Measurements from ENCODE around the gene BTD. TPM values are rescaled to one million over a fixed set of nuclear protein-coding genes. Genes with fewer than 3 reads are reported as not detected.

Gene BTD
- total and polyA plus RNA-seq, 2 donors (not counting 3 experiments of a cell fraction or from before 2014, with no cell fraction given), result 20.3 to 32.2 TPM

DNA sequence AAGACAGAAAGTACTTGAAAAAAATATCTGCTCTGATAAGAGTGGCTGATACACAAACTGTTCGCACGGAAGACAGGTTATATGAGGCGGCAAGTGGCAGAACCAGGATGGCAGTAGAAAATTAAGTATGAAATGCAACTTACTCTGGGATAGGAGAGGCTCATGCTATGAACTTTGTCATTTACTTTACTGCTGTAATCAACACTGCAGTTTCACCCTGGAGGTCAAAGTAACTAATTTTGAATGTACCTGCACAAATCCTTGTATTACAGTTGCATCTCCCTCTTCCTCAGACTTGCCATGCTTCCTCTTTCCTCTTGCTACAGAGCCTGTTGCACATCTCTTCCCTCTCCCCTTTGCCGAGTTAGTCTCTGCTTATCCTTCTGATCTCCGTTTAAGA, 39.0 kb upstream of the BTD start:
- Histone ChIP-seq H3K9me1 (replicated peaks; ENCODE audit: control insufficient read depth, extremely low read depth, insufficient read depth, low read length) (no peaks in the 10 kb centered on the region), H3K36me3 (ENCODE audit: control insufficient read depth in 2 of 2, extremely low read depth in 1 of 2, insufficient read depth in 2 of 2, low read length in 2 of 2) (peaks cover 14 to 19% of the 10 kb centered on the region in 2 experiments), H3K4me2 (ENCODE audit: insufficient read depth, low read length) (no peak overlapping the region), H3K4me1 (ENCODE audit: control insufficient read depth, extremely low read depth, insufficient read depth, low read length) (no peaks in the 10 kb centered on the region), H2AFZ (ENCODE audit: low read depth, low read length) (no peak overlapping the region), H3K27me3 (ENCODE audit: control insufficient read depth in 2 of 2, insufficient read depth in 2 of 2, low read length in 2 of 2) (no peaks in the 10 kb centered on the region), H3K79me2 (ENCODE audit: control insufficient read depth, insufficient read depth, low read length) (no peaks in the 10 kb centered on the region), H3K27ac (ENCODE audit: insufficient read depth, low read depth, low read length) (no peak overlapping the region), H3K9me3 (replicated peaks; ENCODE audit: control insufficient read depth, insufficient read depth, low read length) (no peaks in the 10 kb centered on the region), H4K20me1 (replicated peaks; ENCODE audit: control insufficient read depth, extremely low read depth, insufficient read depth, low read length) (no peaks in the 10 kb centered on the region), H3K9ac (replicated peaks; ENCODE audit: extremely low read depth, insufficient read depth, low read length) (no peak overlapping the region), H3K4me3 (replicated peaks in 1 of 3; ENCODE audit: insufficient read depth in 1 of 3, low read depth in 1 of 3, low read length in 3 of 3) (no peak overlapping the region)
- BruUV-seq (replicated peaks), result no TSS peak
- FAIRE-seq (no peak), DNase-seq (ENCODE audit: low read depth, low spot score) (no peak)
- no peak for TF ChIP-seq POLR2AphosphoS5 (IDR thresholded peaks at IDR 0.05; ENCODE audit: insufficient read depth, low read depth, low read length)
- no peak for TF ChIP-seq MYC (IDR thresholded peaks at IDR 0.05; ENCODE audit: low read depth, low read length)
- no peak for TF ChIP-seq FOS (IDR thresholded peaks at IDR 0.05; ENCODE audit: borderline replicate concordance, insufficient read depth, low read length)
- intact Hi-C loops (cut with micrococcal nuclease) (no loop called here), dilution Hi-C loops (cut with MboI; ENCODE audit: extremely low pct_ligation_motif_present, low sequenced_read_pairs) (no loop called here)
- ChIA-PET POLR2A (no interaction called here), CTCF (no interaction called here)

DNA sequence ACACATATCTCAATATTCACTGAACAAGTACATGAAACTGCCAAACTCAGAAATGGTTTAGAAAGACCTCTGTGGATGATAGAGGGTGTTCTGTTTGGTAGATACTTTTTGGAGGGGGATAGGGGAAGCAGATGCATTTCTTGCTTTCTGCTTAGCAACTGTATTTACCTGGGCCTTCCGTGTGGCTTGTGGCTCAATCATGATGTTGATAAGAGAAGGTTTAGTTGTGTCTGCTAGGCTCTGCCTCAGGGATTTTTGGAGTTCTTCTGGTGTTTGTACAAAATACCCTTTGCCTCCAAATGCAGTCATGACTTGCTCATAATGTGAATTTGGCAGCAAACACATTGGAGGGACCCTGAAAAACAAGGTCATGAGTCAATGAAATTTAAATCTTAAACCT, 38.4 kb upstream of the BTD start:
- H3K4me2 ChIP-seq (ENCODE audit: insufficient read depth, low read length), result no peak overlapping the region
- peaks cover 16 to 24% of the 10 kb centered on the region in 2 experiments for H3K36me3 ChIP-seq (ENCODE audit: control insufficient read depth in 2 of 2, extremely low read depth in 1 of 2, insufficient read depth in 2 of 2, low read length in 2 of 2)
- dilution Hi-C loops (cut with MboI; ENCODE audit: extremely low pct_ligation_motif_present, low sequenced_read_pairs) (no loop called here), intact Hi-C loops (cut with micrococcal nuclease) (no loop called here)
- ChIA-PET POLR2A (no interaction called here), CTCF (no interaction called here)
- H3K9me3 ChIP-seq (replicated peaks; ENCODE audit: control insufficient read depth, insufficient read depth, low read length), result no peaks in the 10 kb centered on the region
- H3K9ac ChIP-seq (replicated peaks; ENCODE audit: extremely low read depth, insufficient read depth, low read length), result no peak overlapping the region
- H3K27ac ChIP-seq (ENCODE audit: insufficient read depth, low read depth, low read length), result no peak overlapping the region
- no peak overlapping the region for H2AFZ ChIP-seq (ENCODE audit: low read depth, low read length)
- H4K20me1 ChIP-seq (replicated peaks; ENCODE audit: control insufficient read depth, extremely low read depth, insufficient read depth, low read length), result no peaks in the 10 kb centered on the region
- no peak overlapping the region for H3K4me3 ChIP-seq (replicated peaks in 1 of 3; ENCODE audit: insufficient read depth in 1 of 3, low read depth in 1 of 3, low read length in 3 of 3)
- H3K27me3 ChIP-seq (ENCODE audit: control insufficient read depth in 2 of 2, insufficient read depth in 2 of 2, low read length in 2 of 2), result no peaks in the 10 kb centered on the region
- no peaks in the 10 kb centered on the region for H3K9me1 ChIP-seq (replicated peaks; ENCODE audit: control insufficient read depth, extremely low read depth, insufficient read depth, low read length)
- FAIRE-seq (no peak), DNase-seq (ENCODE audit: low read depth, low spot score) (no peak)
- TF ChIP-seq JUN (IDR thresholded peaks at IDR 0.05; ENCODE audit: borderline replicate concordance, insufficient read depth, insufficient read length, low read depth) (no peak), GATA2 (IDR thresholded peaks at IDR 0.05; ENCODE audit: insufficient read depth, insufficient read length, low read depth, low read length) (no peak), POLR2A (IDR thresholded peaks at IDR 0.05; ENCODE audit: low read depth, low read length) (no peak), POLR2AphosphoS5 (IDR thresholded peaks at IDR 0.05; ENCODE audit: insufficient read depth, low read depth, low read length) (no peak), FOS (IDR thresholded peaks at IDR 0.05; ENCODE audit: borderline replicate concordance, insufficient read depth, low read length) (no peak), MYC (IDR thresholded peaks at IDR 0.05; ENCODE audit: low read depth, low read length) (no peak), EZH2 (IDR thresholded peaks at IDR 0.05; ENCODE audit: borderline replicate concordance, low read depth, low read length, severe bottlenecking) (no peak)
- TF ChIP-seq, protein P1, sequence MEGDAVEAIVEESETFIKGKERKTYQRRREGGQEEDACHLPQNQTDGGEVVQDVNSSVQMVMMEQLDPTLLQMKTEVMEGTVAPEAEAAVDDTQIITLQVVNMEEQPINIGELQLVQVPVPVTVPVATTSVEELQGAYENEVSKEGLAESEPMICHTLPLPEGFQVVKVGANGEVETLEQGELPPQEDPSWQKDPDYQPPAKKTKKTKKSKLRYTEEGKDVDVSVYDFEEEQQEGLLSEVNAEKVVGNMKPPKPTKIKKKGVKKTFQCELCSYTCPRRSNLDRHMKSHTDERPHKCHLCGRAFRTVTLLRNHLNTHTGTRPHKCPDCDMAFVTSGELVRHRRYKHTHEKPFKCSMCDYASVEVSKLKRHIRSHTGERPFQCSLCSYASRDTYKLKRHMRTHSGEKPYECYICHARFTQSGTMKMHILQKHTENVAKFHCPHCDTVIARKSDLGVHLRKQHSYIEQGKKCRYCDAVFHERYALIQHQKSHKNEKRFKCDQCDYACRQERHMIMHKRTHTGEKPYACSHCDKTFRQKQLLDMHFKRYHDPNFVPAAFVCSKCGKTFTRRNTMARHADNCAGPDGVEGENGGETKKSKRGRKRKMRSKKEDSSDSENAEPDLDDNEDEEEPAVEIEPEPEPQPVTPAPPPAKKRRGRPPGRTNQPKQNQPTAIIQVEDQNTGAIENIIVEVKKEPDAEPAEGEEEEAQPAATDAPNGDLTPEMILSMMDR (IDR thresholded peaks at IDR 0.05; ENCODE audit: extremely low read depth in 1 of 2, insufficient read depth in 1 of 2, low read depth in 1 of 2, low read length in 2 of 2), result no peak
- TF ChIP-seq, protein P2, sequence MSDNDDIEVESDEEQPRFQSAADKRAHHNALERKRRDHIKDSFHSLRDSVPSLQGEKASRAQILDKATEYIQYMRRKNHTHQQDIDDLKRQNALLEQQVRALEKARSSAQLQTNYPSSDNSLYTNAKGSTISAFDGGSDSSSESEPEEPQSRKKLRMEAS (IDR thresholded peaks at IDR 0.05; ENCODE audit: insufficient read depth, insufficient read length), result no peak
- no peaks in the 10 kb centered on the region for H3K4me1 ChIP-seq (ENCODE audit: control insufficient read depth, extremely low read depth, insufficient read depth, low read length)
- H3K79me2 ChIP-seq (ENCODE audit: control insufficient read depth, insufficient read depth, low read length), result no peaks in the 10 kb centered on the region
- BruUV-seq (replicated peaks), result no TSS peak

Measured in endothelial cell of umbilical vein (primary cell).